ENCODE results near the gene LENG1. TPM values are rescaled to one million over a fixed set of nuclear protein-coding genes. Genes with fewer than 3 reads are reported as not detected.

The LENG1 gene
- total and polyA plus RNA-seq, 2 donors (not counting 3 experiments of a cell fraction or from before 2014, with no cell fraction given) = 3.0 to 5.0 TPM

GRCh38 chr19:54207983-54208783 is 48.7 kb upstream of the LENG1 start:
- Histone ChIP-seq H3K27ac (ENCODE audit: insufficient read depth, low read depth, low read length) (peak overlapping the region; percentile 4), H3K27me3 (ENCODE audit: control insufficient read depth in 2 of 2, insufficient read depth in 2 of 2, low read length in 2 of 2) (no peaks in the 10 kb centered on the region), H2AFZ (ENCODE audit: low read depth, low read length) (no peak overlapping the region), H3K9ac (replicated peaks; ENCODE audit: extremely low read depth, insufficient read depth, low read length) (no peak overlapping the region), H3K9me3 (replicated peaks; ENCODE audit: control insufficient read depth, insufficient read depth, low read length) (no peaks in the 10 kb centered on the region), H3K4me3 (replicated peaks in 1 of 3; ENCODE audit: insufficient read depth in 1 of 3, low read depth in 1 of 3, low read length in 3 of 3) (no peak overlapping the region), H4K20me1 (replicated peaks; ENCODE audit: control insufficient read depth, extremely low read depth, insufficient read depth, low read length) (no peaks in the 10 kb centered on the region), H3K9me1 (replicated peaks; ENCODE audit: control insufficient read depth, extremely low read depth, insufficient read depth, low read length) (no peaks in the 10 kb centered on the region), H3K36me3 (ENCODE audit: control insufficient read depth in 2 of 2, extremely low read depth in 1 of 2, insufficient read depth in 2 of 2, low read length in 2 of 2) (peaks cover 28 to 40% of the 10 kb centered on the region in 2 experiments), H3K4me1 (ENCODE audit: control insufficient read depth, extremely low read depth, insufficient read depth, low read length) (peaks cover 41% of the 10 kb centered on the region), H3K4me2 (ENCODE audit: insufficient read depth, low read length) (no peak overlapping the region), H3K79me2 (ENCODE audit: control insufficient read depth, insufficient read depth, low read length) (peaks cover 56% of the 10 kb centered on the region)
- DNase-seq (ENCODE audit: low read depth, low spot score) (peak; percentile 48), FAIRE-seq (no peak)
- no TSS peak for BruUV-seq (replicated peaks)
- TF ChIP-seq POLR2AphosphoS5 (IDR thresholded peaks at IDR 0.05; ENCODE audit: insufficient read depth, low read depth, low read length) = peak; percentile 15
- peak; percentile 7 for TF ChIP-seq POLR2A (IDR thresholded peaks at IDR 0.05; ENCODE audit: low read depth, low read length)
- no peak for TF ChIP-seq MYC (IDR thresholded peaks at IDR 0.05; ENCODE audit: low read depth, low read length)
- no peak for TF ChIP-seq CTCF (IDR thresholded peaks at IDR 0.05; ENCODE audit: extremely low read depth in 1 of 2, insufficient read depth in 1 of 2, low read depth in 1 of 2, low read length in 2 of 2)
- TF ChIP-seq JUN (IDR thresholded peaks at IDR 0.05; ENCODE audit: borderline replicate concordance, insufficient read depth, insufficient read length, low read depth) = no peak
- ChIA-PET CTCF (interaction anchor here (0.8 to 1.7 kb wide), 3 partner anchors 17 to 24 kb away, joined by 3 to 4 read pairs (median 3); partner anchors contain the start of genes MBOAT7 and TSEN34), POLR2A (interaction anchor here (1.1 to 1.7 kb wide), 2 partner anchors 19 to 71 kb away, joined by 5 read pairs; partner anchors contain the start of genes CNOT3 and MBOAT7)
- dilution Hi-C loops (cut with MboI; ENCODE audit: extremely low pct_ligation_motif_present, low sequenced_read_pairs) = no loop called here
- intact Hi-C loops (cut with micrococcal nuclease) = no loop called here
